Measurements from ENCODE around the gene L3MBTL3.

The L3MBTL3 gene

GRCh38 chr6:130020907-130021629 is 2.7 kb downstream of the L3MBTL3 start:
- FAIRE-seq (peak; percentile 98), DNase-seq (ENCODE audit: extremely low spot score, insufficient read length, low read depth) (no peak)

- DNase-seq (ENCODE audit: extremely low spot score, insufficient read length, low read depth) (no peak), FAIRE-seq (no peak)
These were observed 8.5 kb downstream of the L3MBTL3 start for GRCh38 chr6:130026859-130027258.

DNA sequence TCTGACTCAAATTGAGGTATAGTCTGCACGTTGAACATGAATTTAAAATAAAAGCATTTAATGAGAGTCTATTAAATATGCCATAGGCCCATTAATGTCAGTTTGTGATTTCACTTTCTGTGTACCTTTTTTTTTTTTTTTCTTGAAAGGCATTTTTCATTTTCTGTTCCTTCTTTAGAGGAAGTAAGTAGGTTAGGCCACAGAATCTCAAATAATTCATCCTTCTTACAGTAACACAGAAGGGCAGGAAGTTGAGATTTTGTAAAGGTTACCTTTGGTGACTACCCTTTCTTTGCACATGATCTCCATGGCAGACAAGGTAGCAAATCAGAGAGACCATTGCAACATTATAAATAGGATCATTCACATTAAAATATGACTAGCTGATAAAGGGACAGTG is 9.6 kb downstream of the L3MBTL3 start:
- FAIRE-seq (peak; percentile 83), DNase-seq (ENCODE audit: extremely low spot score, insufficient read length, low read depth) (no peak)

- no peak for FAIRE-seq
- DNase-seq (ENCODE audit: extremely low spot score, insufficient read length, low read depth), result no peak
These were observed 10.8 kb downstream of the L3MBTL3 start for GRCh38 chr6:130029163-130029562.

DNA sequence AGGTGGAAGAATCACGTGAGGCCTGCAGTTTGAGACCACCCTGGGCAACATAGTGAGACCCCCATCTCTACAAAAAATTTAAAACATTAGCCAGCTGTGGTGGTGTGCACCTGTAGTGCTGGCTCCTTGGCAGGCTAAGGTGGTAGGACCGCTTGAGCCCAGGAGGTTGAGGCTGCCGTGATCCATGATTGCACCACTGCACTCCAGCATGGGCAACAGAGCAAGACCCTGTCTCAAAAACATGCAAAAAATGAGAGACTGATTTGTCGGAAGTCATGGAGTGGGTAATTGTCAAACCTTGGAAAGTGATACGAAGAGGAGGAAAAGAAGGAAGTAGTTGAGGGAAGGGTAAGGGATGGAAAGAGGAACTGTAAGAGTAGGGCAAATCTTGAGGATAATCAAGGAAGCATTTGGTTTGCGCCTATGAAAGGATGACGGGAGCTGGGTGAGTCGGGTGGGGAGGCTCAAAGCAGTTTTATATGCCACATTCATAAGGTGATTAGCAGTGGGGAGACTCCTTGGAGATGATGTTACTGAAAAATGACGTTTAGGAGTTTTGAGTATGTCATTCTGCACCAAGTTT is 14.5 kb downstream of the L3MBTL3 start:
- FAIRE-seq (no peak), DNase-seq (ENCODE audit: extremely low spot score, insufficient read length, low read depth) (no peak)

GRCh38 chr6:130033949-130034348 is 15.6 kb downstream of the L3MBTL3 start:
- DNase-seq (ENCODE audit: extremely low spot score, insufficient read length, low read depth) (no peak), FAIRE-seq (no peak)

DNA sequence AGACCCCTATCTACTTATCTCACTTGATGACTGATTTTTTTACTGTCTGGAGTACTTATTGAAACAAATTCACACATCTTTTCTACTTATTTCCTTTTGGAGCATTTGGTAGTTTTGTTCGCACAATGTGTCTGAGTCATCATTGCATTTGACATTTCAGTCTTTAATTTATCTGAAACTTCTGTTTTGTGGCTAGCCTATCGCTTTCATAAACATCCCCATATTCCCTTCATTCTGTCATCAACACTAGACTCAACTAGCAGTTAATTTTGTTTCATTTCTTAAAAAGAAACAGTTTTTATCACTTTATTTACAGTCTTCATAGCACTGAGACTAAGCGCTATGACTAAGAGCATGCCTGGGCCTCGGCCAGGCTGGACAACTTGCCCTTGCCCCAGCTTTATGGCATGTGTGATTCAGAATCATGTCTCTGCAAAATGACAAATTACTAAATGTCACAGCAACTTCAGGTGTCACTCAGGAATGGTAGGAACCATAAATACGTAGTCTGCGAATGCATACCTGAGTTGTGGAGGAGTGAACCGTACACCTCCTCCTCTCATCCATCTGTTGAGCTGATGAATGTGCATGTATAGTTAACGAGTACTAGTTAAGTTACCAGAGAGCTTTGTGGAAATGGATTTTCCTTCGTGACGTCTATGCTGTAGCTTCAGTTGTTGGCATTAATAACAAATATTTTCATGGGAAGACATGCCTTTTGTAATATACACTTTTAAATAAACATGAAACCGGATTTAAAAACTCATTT is 16.2 kb downstream of the L3MBTL3 start:
- DNase-seq (ENCODE audit: extremely low spot score, insufficient read length, low read depth) (no peak), FAIRE-seq (no peak)

DNA sequence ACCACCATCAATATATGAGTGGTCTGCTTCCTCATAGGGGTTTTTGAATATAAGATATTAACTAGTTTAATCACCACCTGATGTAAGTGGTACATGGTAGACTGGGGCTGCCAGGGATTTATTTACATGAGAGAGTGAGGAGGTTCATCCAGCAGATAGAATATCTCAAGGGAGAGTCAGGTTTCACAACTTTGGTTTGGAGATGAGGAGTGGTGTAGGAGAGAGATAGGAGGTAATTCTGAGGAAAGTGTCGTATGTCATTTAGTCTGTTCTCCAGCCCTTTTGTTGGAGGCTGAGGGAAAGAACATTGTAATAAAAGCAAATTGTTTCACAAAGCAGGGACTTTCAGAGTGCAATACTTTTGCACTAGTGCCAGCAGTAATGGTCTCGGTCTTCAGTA is 16.8 kb downstream of the L3MBTL3 start:
- FAIRE-seq (no peak), DNase-seq (ENCODE audit: extremely low spot score, insufficient read length, low read depth) (no peak)

GRCh38 chr6:130037207-130037811 is 18.9 kb downstream of the L3MBTL3 start:
- DNase-seq (ENCODE audit: extremely low spot score, insufficient read length, low read depth), result no peak
- FAIRE-seq, result peak; percentile 38

DNA sequence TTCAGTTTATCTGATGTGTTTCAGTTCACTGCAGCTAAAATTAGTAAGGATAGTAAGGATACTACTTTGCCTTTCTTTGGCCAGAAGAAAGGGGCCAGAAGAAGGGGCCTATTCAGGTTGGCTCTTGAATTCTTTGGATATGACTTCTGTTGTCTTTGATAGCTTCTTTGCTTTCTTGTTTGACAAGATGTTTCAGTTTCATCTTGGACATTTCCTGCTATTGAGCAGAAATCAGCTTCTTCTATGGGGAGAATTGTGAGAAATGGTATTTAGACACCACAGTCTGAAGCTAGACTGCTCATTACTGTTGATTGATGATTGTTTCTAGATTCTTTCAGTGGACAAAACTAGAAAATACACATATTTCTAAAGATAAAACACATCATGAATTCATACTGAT is 23.2 kb downstream of the L3MBTL3 start:
- DNase-seq (ENCODE audit: extremely low spot score, insufficient read length, low read depth), result no peak
- peak; percentile 67 for FAIRE-seq

DNA sequence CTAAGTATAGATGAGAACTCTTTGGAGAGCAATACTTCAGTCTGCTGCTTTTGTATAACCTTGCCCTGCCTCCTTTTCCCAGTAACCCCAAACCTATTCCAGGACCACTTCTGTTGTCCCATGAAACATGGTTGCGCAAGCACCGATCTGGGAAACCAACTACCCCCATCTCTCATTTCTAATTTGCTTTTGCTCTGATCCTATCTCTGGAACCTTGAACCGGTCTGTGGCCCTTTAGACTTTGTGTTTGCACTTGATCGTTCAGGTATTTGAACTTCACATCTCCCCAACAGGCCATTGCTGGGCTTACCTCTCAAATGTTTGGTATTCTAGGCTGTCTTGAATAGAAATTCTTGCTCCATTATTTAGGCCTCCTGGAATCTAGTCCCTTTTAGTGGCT is 25.0 kb downstream of the L3MBTL3 start:
- FAIRE-seq (no peak), DNase-seq (ENCODE audit: extremely low spot score, insufficient read length, low read depth) (no peak)

GRCh38 chr6:130045622-130046021 is 27.2 kb downstream of the L3MBTL3 start:
- DNase-seq (ENCODE audit: extremely low spot score, insufficient read length, low read depth) (no peak), FAIRE-seq (no peak)

DNA sequence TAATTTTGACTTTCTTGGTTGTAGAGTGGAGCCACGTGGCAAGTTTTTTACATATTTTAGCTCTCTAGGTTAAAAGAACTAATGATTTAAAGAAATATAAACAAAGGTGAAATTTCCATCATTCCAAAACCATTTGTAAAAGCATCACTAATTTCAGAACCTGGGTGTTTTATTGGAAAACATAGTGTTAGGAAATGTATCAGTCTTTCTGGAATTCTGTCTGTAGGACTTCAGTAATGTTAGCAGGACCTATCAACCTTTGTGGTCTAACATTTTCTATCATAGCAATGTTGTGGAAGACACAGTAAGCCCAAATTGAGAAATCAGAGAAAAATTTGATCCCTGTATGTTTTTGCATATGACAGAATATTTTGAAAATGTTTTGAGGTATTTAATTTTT is 28.3 kb downstream of the L3MBTL3 start:
- no peak for FAIRE-seq
- no peak for DNase-seq (ENCODE audit: extremely low spot score, insufficient read length, low read depth)

- no peak for DNase-seq (ENCODE audit: extremely low spot score, insufficient read length, low read depth)
- no peak for FAIRE-seq
These were observed 29.0 kb downstream of the L3MBTL3 start for GRCh38 chr6:130047088-130047995.

- no peak for DNase-seq (ENCODE audit: extremely low spot score, insufficient read length, low read depth)
These were observed 31.8 kb downstream of the L3MBTL3 start for GRCh38 chr6:130050230-130050629.

GRCh38 chr6:130054725-130055124 is 36.3 kb downstream of the L3MBTL3 start:
- no peak for FAIRE-seq
- DNase-seq (ENCODE audit: extremely low spot score, insufficient read length, low read depth), result no peak

More at GRCh38 chr6:130050230-130050629, 31.8 kb downstream of the L3MBTL3 start:
- no peak for FAIRE-seq

DNA sequence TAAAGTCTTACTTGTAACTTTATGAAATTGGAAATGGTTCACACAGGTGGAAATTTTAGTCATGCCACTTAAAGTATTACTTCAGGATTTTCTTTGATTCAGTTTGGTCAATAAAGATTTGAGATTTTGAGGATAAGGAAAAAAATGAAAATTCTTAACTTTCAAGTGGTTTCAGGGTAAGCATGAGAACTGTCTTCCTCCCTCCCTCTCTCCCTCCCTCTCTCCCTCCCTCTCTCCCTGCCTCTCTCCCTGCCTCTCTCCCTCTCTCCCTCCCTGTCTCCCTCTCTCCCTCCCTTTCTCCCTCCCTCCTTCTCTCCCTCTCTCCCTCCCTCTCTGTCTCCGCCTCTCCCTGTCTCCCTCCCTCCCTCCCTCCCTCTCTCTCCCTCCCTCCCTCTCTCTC is 36.9 kb downstream of the L3MBTL3 start:
- FAIRE-seq, result no peak
- DNase-seq (ENCODE audit: extremely low spot score, insufficient read length, low read depth), result no peak

DNA sequence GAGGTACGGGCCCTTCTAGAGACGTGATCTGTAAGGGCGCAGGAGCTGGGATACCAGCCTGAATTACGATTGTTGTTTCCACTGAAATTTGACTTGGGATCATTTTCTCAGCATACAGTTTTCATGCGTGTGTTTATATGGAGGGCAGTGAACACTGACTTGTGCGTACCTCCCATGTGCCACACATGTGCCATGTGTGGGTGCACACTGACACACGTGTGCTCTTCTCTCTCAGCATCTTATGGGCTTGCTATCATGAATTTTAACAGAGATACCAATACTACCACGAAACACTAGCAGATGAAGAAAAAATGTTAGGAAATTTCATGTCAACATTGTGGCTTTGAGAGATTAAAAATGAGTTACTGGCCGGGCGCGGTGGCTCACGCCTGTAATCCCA is 39.1 kb downstream of the L3MBTL3 start:
- DNase-seq (ENCODE audit: extremely low spot score, insufficient read length, low read depth) (no peak), FAIRE-seq (no peak)

DNA sequence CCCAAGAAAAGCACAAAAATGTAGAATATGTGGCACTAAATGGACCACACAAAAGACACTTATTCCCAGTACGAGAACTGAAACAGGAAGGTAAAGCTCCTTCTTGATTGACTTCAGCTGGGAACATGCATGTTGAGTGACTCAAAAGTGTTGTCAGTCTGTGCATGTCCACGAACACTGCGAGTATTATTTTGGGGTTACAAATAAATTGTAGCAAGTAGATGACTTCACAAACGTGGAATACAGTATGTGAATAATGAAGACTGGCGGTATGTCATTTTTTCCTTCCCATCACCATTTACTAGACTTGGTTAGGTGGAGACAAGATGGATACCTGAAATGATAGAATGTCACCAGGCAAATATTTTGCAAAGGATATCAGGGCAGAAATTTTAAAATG is 45.4 kb downstream of the L3MBTL3 start:
- no peak for DNase-seq (ENCODE audit: extremely low spot score, insufficient read length, low read depth)

More for the DNA sequence above, 45.4 kb downstream of the L3MBTL3 start:
- no peak for FAIRE-seq

Data from GM18507 (cell line).